K562 treated with DMSO at 1 percent for 12 hours (cell line): ENCODE data around the gene NOTCH2. TPM values are rescaled to one million over a fixed set of nuclear protein-coding genes. Genes with fewer than 3 reads are reported as not detected.

ENCODE experiments used
- total RNA-seq: library from RNA; unstranded; fragments of 300-600 nt; gene quantifications from 2 replicates; pipeline ENCODE4 v1.2.3, GENCODE V29; 2022; ENCODE audit not compliant: insufficient read depth

NOTCH2 gene
- total RNA-seq: 0.65 TPM in 1 of 2 replicates, not detected in the other

DNA sequence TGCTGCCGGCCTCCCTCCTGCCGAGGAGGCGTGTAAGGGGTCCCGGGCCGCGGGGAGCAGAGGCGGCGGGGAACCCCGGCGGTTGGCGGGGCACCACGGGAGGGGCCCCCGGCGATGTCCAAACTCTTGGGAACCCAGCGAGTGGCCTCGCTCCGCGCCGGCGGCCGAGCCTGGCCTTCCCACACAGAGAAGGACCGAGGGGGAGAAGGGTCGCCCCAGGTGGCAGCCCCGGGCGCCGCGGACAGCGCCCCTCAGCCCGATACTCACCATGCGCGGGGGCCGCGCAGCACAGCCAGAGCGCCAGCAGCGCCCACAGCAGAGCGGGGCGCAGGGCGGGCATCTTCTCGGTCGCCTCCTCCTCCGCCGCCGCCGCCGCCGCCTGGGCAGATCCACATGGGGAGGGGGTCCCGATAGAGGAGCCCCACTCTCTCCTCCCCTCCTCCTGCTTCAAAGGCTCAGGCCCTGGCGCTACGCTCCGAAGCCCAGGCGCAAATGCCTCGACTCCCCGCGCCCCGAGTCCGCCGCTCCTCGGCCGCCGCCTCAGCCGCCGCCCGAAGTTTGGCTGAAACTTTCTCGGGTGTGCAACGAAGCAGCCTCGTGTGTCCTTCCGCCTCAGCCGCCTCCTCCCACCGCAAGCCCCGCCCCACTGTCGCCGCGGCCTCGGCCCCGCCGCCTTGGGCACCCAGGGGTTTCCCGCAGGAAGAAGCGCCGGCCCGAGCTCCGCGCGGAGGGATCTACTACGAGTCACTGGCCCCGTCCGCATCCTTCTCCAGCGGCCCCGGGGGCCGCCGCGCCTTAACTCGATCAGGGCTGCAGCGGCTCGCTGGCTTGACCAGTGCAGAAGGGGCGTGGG is at the start of gene NOTCH2:
Gene NOTCH2 (minus strand): TSS at position 596 of the 853 bp plus-strand sequence. CDS start 256 bp downstream, at position 340.

GRCh38 chr1:119896303-119896702 is 173.2 kb downstream of the NOTCH2 start, which contains the start of gene ADAM30:
Gene ADAM30, minus strand, starts transcription at chr1:119896515. Its CDS starts 179 bp downstream, at chr1:119896336.

Other genes starting within 250 kb of the NOTCH2 start
- not detected in 2 replicates for gene ADAM30, start 173.1 kb downstream of the NOTCH2 start, total RNA-seq
- gene SEC22B, start 106.9 kb upstream of the NOTCH2 start, total RNA-seq: 10.8 and 27.3 TPM in 2 replicates